ENCODE measurements around the gene GJD4. TPM values are rescaled to one million over a fixed set of nuclear protein-coding genes. Genes with fewer than 3 reads are reported as not detected.
A peak's percentile ranks its signal among the peaks of the same experiment; 100 is the strongest.

GJD4 gene
- total RNA-seq, 1 experiment from 2014 or later = not detected

DNA sequence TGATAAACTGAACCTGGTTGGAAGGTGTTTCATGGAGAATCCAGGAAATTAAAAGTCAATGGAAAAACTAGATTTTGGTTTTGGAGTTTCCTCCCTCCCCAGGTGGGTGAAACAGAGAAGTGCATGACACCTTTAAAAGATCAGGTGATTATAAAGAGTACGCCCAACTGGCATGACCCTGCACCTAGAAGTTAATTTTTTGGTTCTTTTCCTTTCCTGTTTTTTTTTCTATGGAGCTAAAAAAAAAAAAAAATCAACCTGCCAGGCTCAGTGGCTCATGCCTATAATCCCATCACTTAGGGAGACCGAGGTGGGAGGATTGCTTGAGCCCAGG, 7.9 kb downstream of the GJD4 start:
- Histone ChIP-seq H3K9me2 (replicated peaks; ENCODE audit: insufficient read depth, low read length) (no peaks in the 10 kb centered on the region), H3K36me3 (ENCODE audit: insufficient read depth, low read length) (no peaks in the 10 kb centered on the region), H2AFZ (ENCODE audit: low read length) (no peak overlapping the region), H3K9ac (ENCODE audit: low read length) (no peak overlapping the region), H4K20me1 (ENCODE audit: insufficient read depth, low read depth, low read length) (no peaks in the 10 kb centered on the region), H3K9me3 (ENCODE audit: low read length) (no peaks in the 10 kb centered on the region), H3K4me3 (ENCODE audit: low read length) (no peak overlapping the region), H3K79me2 (ENCODE audit: low read length) (no peaks in the 10 kb centered on the region), H3K4me1 (ENCODE audit: low read length) (no peaks in the 10 kb centered on the region; the same call in 1 of the 2 replicates), H3K4me2 (ENCODE audit: low read depth, low read length, poor library complexity, severe bottlenecking) (no peak overlapping the region), H3K27me3 (ENCODE audit: low read length) (no peaks in the 10 kb centered on the region), H3K27ac (ENCODE audit: low read length) (no peak overlapping the region)
- no peak for DNase-seq

GRCh38 chr10:35613597-35614226, 8.6 kb downstream of the GJD4 start:
- peak; percentile 56 for DNase-seq
- Histone ChIP-seq H3K27me3 (ENCODE audit: low read length) (no peaks in the 10 kb centered on the region), H3K9ac (ENCODE audit: low read length) (no peak overlapping the region), H3K4me3 (ENCODE audit: low read length) (no peak overlapping the region), H3K36me3 (ENCODE audit: insufficient read depth, low read length) (no peaks in the 10 kb centered on the region), H2AFZ (ENCODE audit: low read length) (no peak overlapping the region), H3K79me2 (ENCODE audit: low read length) (no peaks in the 10 kb centered on the region), H4K20me1 (ENCODE audit: insufficient read depth, low read depth, low read length) (no peaks in the 10 kb centered on the region), H3K4me2 (ENCODE audit: low read depth, low read length, poor library complexity, severe bottlenecking) (no peak overlapping the region), H3K9me2 (replicated peaks; ENCODE audit: insufficient read depth, low read length) (no peaks in the 10 kb centered on the region), H3K4me1 (ENCODE audit: low read length) (no peaks in the 10 kb centered on the region; the same call in 1 of the 2 replicates), H3K27ac (ENCODE audit: low read length) (no peak overlapping the region), H3K9me3 (ENCODE audit: low read length) (no peaks in the 10 kb centered on the region)

GRCh38 chr10:35614312-35614711, 9.2 kb downstream of the GJD4 start:
- no peaks in the 10 kb centered on the region; the same call in 1 of the 2 replicates for H3K4me1 ChIP-seq (ENCODE audit: low read length)
- H3K4me3 ChIP-seq (ENCODE audit: low read length) = no peak overlapping the region

DNA sequence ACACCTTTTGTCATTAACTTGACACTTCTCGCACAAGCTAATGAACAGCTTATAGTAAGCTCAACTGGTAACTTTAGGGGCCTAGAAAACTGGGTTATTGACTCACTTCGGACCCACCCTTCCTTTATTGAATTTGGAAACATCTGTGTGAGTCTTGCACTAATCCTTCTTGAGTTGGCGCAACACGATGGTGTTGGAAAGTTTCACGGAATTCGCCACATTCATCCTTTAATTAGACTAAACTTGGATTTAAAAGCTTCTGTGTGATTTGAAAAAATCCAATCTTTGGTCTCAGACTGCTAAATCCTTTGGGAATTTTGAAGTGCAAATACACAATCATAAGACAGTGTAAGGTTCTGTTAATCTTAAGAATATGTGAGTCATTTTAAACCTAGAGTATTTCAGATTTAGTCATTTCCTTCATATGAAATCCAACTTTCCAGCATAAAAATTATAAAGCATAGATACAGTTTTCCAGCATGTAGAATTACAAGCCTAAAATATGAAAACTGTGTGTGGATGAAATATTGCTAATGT, 21.9 kb downstream of the GJD4 start:
- H3K27ac ChIP-seq (ENCODE audit: low read length) = no peak overlapping the region
- no peak overlapping the region for H3K4me3 ChIP-seq (ENCODE audit: low read length)
- no peak overlapping the region for H2AFZ ChIP-seq (ENCODE audit: low read length)
- no peaks in the 10 kb centered on the region for H3K9me3 ChIP-seq (ENCODE audit: low read length)
- H4K20me1 ChIP-seq (ENCODE audit: insufficient read depth, low read depth, low read length) = no peaks in the 10 kb centered on the region
- no peaks in the 10 kb centered on the region for H3K4me1 ChIP-seq (ENCODE audit: low read length)
- no peak overlapping the region for H3K9ac ChIP-seq (ENCODE audit: low read length)
- no peaks in the 10 kb centered on the region for H3K36me3 ChIP-seq (ENCODE audit: insufficient read depth, low read length)
- H3K9me2 ChIP-seq (replicated peaks; ENCODE audit: insufficient read depth, low read length) = no peaks in the 10 kb centered on the region
- H3K4me2 ChIP-seq (ENCODE audit: low read depth, low read length, poor library complexity, severe bottlenecking) = no peak overlapping the region
- H3K79me2 ChIP-seq (ENCODE audit: low read length) = no peaks in the 10 kb centered on the region
- DNase-seq = no peak
- H3K27me3 ChIP-seq (ENCODE audit: low read length) = no peaks in the 10 kb centered on the region

More at GRCh38 chr10:35614312-35614711, 9.2 kb downstream of the GJD4 start:
- no peaks in the 10 kb centered on the region for H3K36me3 ChIP-seq (ENCODE audit: insufficient read depth, low read length)
- H3K9me3 ChIP-seq (ENCODE audit: low read length) = no peaks in the 10 kb centered on the region
- DNase-seq = no peak
- no peak overlapping the region for H3K9ac ChIP-seq (ENCODE audit: low read length)
- H3K27me3 ChIP-seq (ENCODE audit: low read length) = no peaks in the 10 kb centered on the region
- no peak overlapping the region for H2AFZ ChIP-seq (ENCODE audit: low read length)
- no peak overlapping the region for H3K27ac ChIP-seq (ENCODE audit: low read length)
- no peak overlapping the region for H3K4me2 ChIP-seq (ENCODE audit: low read depth, low read length, poor library complexity, severe bottlenecking)
- H4K20me1 ChIP-seq (ENCODE audit: insufficient read depth, low read depth, low read length) = no peaks in the 10 kb centered on the region
- H3K79me2 ChIP-seq (ENCODE audit: low read length) = no peaks in the 10 kb centered on the region
- no peaks in the 10 kb centered on the region for H3K9me2 ChIP-seq (replicated peaks; ENCODE audit: insufficient read depth, low read length)

DNA sequence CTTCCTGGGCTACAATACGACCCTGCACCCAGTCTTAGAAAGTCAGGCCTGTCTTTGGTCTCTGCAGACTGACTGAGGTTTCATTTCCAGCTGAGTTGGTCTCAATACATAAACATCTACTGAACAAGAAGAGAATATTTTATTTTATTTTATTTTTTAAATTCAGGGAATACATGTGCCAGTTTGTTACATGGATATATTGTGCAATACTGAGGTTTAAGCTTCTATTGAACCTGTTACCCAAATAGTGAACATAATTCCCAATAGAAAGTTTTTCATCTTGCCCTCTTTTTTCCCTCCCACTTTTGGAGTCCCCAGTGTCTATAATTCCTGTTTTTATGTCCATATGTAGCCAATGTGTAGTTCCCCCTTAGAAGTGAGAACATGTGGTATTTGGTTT, 26.3 kb downstream of the GJD4 start:
- Histone ChIP-seq H3K4me2 (ENCODE audit: low read depth, low read length, poor library complexity, severe bottlenecking) (no peak overlapping the region), H3K79me2 (ENCODE audit: low read length) (no peaks in the 10 kb centered on the region), H3K9me2 (replicated peaks; ENCODE audit: insufficient read depth, low read length) (no peaks in the 10 kb centered on the region), H2AFZ (ENCODE audit: low read length) (no peak overlapping the region), H3K9ac (ENCODE audit: low read length) (no peak overlapping the region), H3K27ac (ENCODE audit: low read length) (no peak overlapping the region), H3K27me3 (ENCODE audit: low read length) (no peaks in the 10 kb centered on the region), H3K36me3 (ENCODE audit: insufficient read depth, low read length) (no peaks in the 10 kb centered on the region), H3K4me3 (ENCODE audit: low read length) (no peak overlapping the region), H3K9me3 (ENCODE audit: low read length) (no peaks in the 10 kb centered on the region), H4K20me1 (ENCODE audit: insufficient read depth, low read depth, low read length) (no peaks in the 10 kb centered on the region), H3K4me1 (ENCODE audit: low read length) (no peaks in the 10 kb centered on the region)
- DNase-seq = no peak

DNA sequence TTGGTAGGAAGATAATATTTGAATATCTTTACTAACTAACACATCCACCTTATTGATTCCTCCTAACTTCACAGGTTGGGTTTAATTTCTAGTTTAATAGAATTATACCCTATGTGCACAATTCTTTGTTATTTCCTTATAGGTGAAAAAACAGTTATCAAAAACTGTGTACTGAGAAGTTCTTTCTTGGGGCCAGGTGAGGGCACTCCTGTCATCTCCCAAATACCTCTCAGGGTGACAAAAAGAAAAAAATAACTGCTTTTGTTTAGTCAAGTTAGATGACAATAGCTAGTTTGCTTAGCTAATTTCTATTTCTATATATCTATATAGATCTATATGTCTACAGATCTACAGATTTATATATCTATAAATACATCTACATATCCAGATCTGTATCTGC, 26.9 kb downstream of the GJD4 start:
- Histone ChIP-seq H2AFZ (ENCODE audit: low read length) (no peak overlapping the region), H3K27me3 (ENCODE audit: low read length) (no peaks in the 10 kb centered on the region), H3K9me3 (ENCODE audit: low read length) (no peaks in the 10 kb centered on the region), H3K9me2 (replicated peaks; ENCODE audit: insufficient read depth, low read length) (no peaks in the 10 kb centered on the region), H4K20me1 (ENCODE audit: insufficient read depth, low read depth, low read length) (no peaks in the 10 kb centered on the region), H3K4me3 (ENCODE audit: low read length) (no peak overlapping the region), H3K4me1 (ENCODE audit: low read length) (no peaks in the 10 kb centered on the region), H3K4me2 (ENCODE audit: low read depth, low read length, poor library complexity, severe bottlenecking) (no peak overlapping the region), H3K9ac (ENCODE audit: low read length) (no peak overlapping the region), H3K36me3 (ENCODE audit: insufficient read depth, low read length) (no peaks in the 10 kb centered on the region), H3K27ac (ENCODE audit: low read length) (no peak overlapping the region), H3K79me2 (ENCODE audit: low read length) (no peaks in the 10 kb centered on the region)
- no peak for DNase-seq

- Histone ChIP-seq H3K9me2 (replicated peaks; ENCODE audit: insufficient read depth, low read length) (no peaks in the 10 kb centered on the region), H3K4me1 (ENCODE audit: low read length) (no peaks in the 10 kb centered on the region), H3K4me3 (ENCODE audit: low read length) (no peak overlapping the region), H3K79me2 (ENCODE audit: low read length) (no peaks in the 10 kb centered on the region), H3K36me3 (ENCODE audit: insufficient read depth, low read length) (no peaks in the 10 kb centered on the region), H3K9me3 (ENCODE audit: low read length) (no peaks in the 10 kb centered on the region), H4K20me1 (ENCODE audit: insufficient read depth, low read depth, low read length) (no peaks in the 10 kb centered on the region), H3K27me3 (ENCODE audit: low read length) (no peaks in the 10 kb centered on the region), H3K9ac (ENCODE audit: low read length) (no peak overlapping the region), H3K27ac (ENCODE audit: low read length) (no peak overlapping the region), H2AFZ (ENCODE audit: low read length) (no peak overlapping the region), H3K4me2 (ENCODE audit: low read depth, low read length, poor library complexity, severe bottlenecking) (no peak overlapping the region)
- no peak for DNase-seq
Measured at GRCh38 chr10:35633006-35633980, 28.2 kb downstream of the GJD4 start.

DNA sequence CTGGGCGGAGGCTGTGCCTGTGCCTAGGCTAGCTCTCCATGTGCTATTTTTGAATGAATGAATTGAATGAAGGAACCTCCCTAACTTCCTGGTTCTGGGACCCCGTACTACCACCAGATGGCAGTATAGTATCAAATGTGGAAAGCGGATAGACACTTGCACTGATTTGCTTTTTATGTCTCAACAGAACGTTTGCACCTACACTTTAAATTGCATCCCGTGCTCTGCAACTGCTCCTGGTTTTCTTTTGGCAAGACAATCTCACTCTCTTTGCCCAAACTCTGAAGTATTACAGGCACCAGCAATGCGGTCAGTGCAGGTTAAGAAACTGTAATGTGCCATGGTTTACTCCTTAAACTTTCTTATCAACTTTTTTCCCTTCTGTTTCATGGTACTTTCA, 30.4 kb downstream of the GJD4 start:
- Histone ChIP-seq H3K4me1 (ENCODE audit: low read length) (no peaks in the 10 kb centered on the region), H3K4me3 (ENCODE audit: low read length) (no peak overlapping the region), H3K36me3 (ENCODE audit: insufficient read depth, low read length) (no peaks in the 10 kb centered on the region), H2AFZ (ENCODE audit: low read length) (no peak overlapping the region), H3K9me2 (replicated peaks; ENCODE audit: insufficient read depth, low read length) (no peaks in the 10 kb centered on the region), H4K20me1 (ENCODE audit: insufficient read depth, low read depth, low read length) (no peaks in the 10 kb centered on the region), H3K4me2 (ENCODE audit: low read depth, low read length, poor library complexity, severe bottlenecking) (no peak overlapping the region), H3K27ac (ENCODE audit: low read length) (no peak overlapping the region), H3K9me3 (ENCODE audit: low read length) (no peaks in the 10 kb centered on the region), H3K9ac (ENCODE audit: low read length) (no peak overlapping the region), H3K27me3 (ENCODE audit: low read length) (no peaks in the 10 kb centered on the region), H3K79me2 (ENCODE audit: low read length) (no peaks in the 10 kb centered on the region)
- peak; percentile 91 for DNase-seq

Measured in Karpas-422 (cell line).